KOPT-K1 (cell line): ENCODE results near the gene KRT6A.
"Not testable (repeated sequence)": the region's sequence is repeated elsewhere in the genome, so short reads cannot be mapped to it uniquely, and the experiment has no call there.

Experiments used
- H3K27ac ChIP-seq: fragments of 200-600 bp; sonication (generic); 2 replicates; pipeline ENCODE4 v1.5.1; 2016; ENCODE audit warnings: antibody characterized with exemption, mild to moderate bottlenecking, low read depth, low read length; ENCODE audit not compliant: poor library complexity, severe bottlenecking
- H3K36me3 ChIP-seq: fragments of 200-600 bp; sonication (generic); 2 replicates; pipeline ENCODE4 v1.5.1; 2017; ENCODE audit warnings: antibody characterized with exemption, mild to moderate bottlenecking, low read length, moderate library complexity; ENCODE audit not compliant: insufficient read depth
- H3K9me3 ChIP-seq: fragments of 200-600 bp; sonication (generic); 2 replicates; pipeline ENCODE4 v1.5.1; 2017; ENCODE audit warnings: antibody characterized with exemption, low read length, mild to moderate bottlenecking; ENCODE audit not compliant: insufficient read depth, poor library complexity, severe bottlenecking

The KRT6A gene

GRCh38 chr12:52473768-52474167 lies 19.3 kb downstream of the KRT6A start, which contains the start of gene KRT6C:
TSS of gene KRT6C (minus strand) at chr12:52473805. CDS start at chr12:52473737, 68 bp downstream.
- Histone ChIP-seq H3K9me3 (no peaks in the 10 kb centered on the region), H3K36me3 (no peaks in the 10 kb centered on the region), H3K27ac (no peak within 1 kb of the TSS)

GRCh38 chr12:52469853-52470252 lies 23.2 kb downstream of the KRT6A start:
- no peak overlapping the region for H3K27ac ChIP-seq
- H3K9me3 ChIP-seq, result no peaks in the 10 kb centered on the region
- no peaks in the 10 kb centered on the region for H3K36me3 ChIP-seq

GRCh38 chr12:52464897-52465296 lies 28.2 kb downstream of the KRT6A start:
- Histone ChIP-seq H3K9me3 (no peaks in the 10 kb centered on the region), H3K36me3 (no peaks in the 10 kb centered on the region), H3K27ac (no peak overlapping the region)

- no peaks in the 10 kb centered on the region for H3K9me3 ChIP-seq
- H3K27ac ChIP-seq, result no peak overlapping the region
- H3K36me3 ChIP-seq, result no peaks in the 10 kb centered on the region
Measured at GRCh38 chr12:52461693-52462092, 31.4 kb downstream of the KRT6A start.

- Histone ChIP-seq H3K9me3 (no peaks in the 10 kb centered on the region), H3K27ac (no peak overlapping the region), H3K36me3 (no peaks in the 10 kb centered on the region)
Measured at GRCh38 chr12:52458861-52459260, 34.2 kb downstream of the KRT6A start.

GRCh38 chr12:52455821-52456220 lies 37.2 kb downstream of the KRT6A start:
- no peaks in the 10 kb centered on the region for H3K9me3 ChIP-seq
- H3K27ac ChIP-seq, result no peak overlapping the region
- no peaks in the 10 kb centered on the region for H3K36me3 ChIP-seq

GRCh38 chr12:52454411-52455201 lies 38.5 kb downstream of the KRT6A start:
- Histone ChIP-seq H3K9me3 (no peaks in the 10 kb centered on the region), H3K36me3 (no peaks in the 10 kb centered on the region), H3K27ac (no peak overlapping the region)

- Histone ChIP-seq H3K27ac (no peak within 1 kb of the TSS), H3K9me3 (no peaks in the 10 kb centered on the region), H3K36me3 (no peaks in the 10 kb centered on the region)
Measured at GRCh38 chr12:52452101-52452500, 41.0 kb downstream of the KRT6A start, which contains the start of gene KRT6B. TSS of gene KRT6B (minus strand) at chr12:52452146. CDS start at chr12:52452078, 68 bp downstream.

GRCh38 chr12:52448228-52448627 lies 44.8 kb downstream of the KRT6A start:
- H3K27ac ChIP-seq, result no peak overlapping the region
- H3K9me3 ChIP-seq, result no peaks in the 10 kb centered on the region
- H3K36me3 ChIP-seq, result no peaks in the 10 kb centered on the region

- H3K9me3 ChIP-seq, H3K27ac ChIP-seq, H3K36me3 ChIP-seq: not testable (repeated sequence)
Measured at GRCh38 chr12:52447196-52447595, 45.9 kb downstream of the KRT6A start.

- no peaks in the 10 kb centered on the region for H3K9me3 ChIP-seq
- no peak overlapping the region for H3K27ac ChIP-seq
- no peaks in the 10 kb centered on the region for H3K36me3 ChIP-seq
Measured at GRCh38 chr12:52446367-52447045, 46.6 kb downstream of the KRT6A start.

- H3K9me3 ChIP-seq, result no peaks in the 10 kb centered on the region
- no peak overlapping the region for H3K27ac ChIP-seq
- H3K36me3 ChIP-seq, result no peaks in the 10 kb centered on the region
Measured at GRCh38 chr12:52445876-52446275, 47.2 kb downstream of the KRT6A start.

- Histone ChIP-seq H3K27ac (no peak overlapping the region), H3K36me3 (no peaks in the 10 kb centered on the region), H3K9me3 (no peaks in the 10 kb centered on the region)
Measured at GRCh38 chr12:52444647-52445595, 48.1 kb downstream of the KRT6A start.

GRCh38 chr12:52443966-52444365 lies 49.1 kb downstream of the KRT6A start:
- no peaks in the 10 kb centered on the region for H3K36me3 ChIP-seq
- no peak overlapping the region for H3K27ac ChIP-seq
- H3K9me3 ChIP-seq, result no peaks in the 10 kb centered on the region

GRCh38 chr12:52442600-52443061 lies 50.4 kb downstream of the KRT6A start:
- Histone ChIP-seq H3K27ac (no peak overlapping the region), H3K9me3 (no peaks in the 10 kb centered on the region), H3K36me3 (no peaks in the 10 kb centered on the region)
